NCI-H2196 treated with DMSO at 0.1 percent for 48 hours (cell line): ENCODE measurements around the gene NPB.

Experiments
- DNase-seq: peaks from one replicate; lab custom pipeline; 2025; ENCODE audit not compliant: unreplicated experiment; lab: John Stamatoyannopoulos, UW

NPB gene

GRCh38 chr17:81869221-81870130 lies 32.6 kb upstream of the NPB start:
- DNase-seq, result no peak

- no peak for DNase-seq
These were observed 31.7 kb upstream of the NPB start for GRCh38 chr17:81870131-81870980.

- no peak for DNase-seq
These were observed 31.1 kb upstream of the NPB start, which contains the start of gene ARHGDIA for GRCh38 chr17:81870981-81871386. Gene ARHGDIA, minus strand, starts transcription at chr17:81871337. Its CDS starts 1,407 bp downstream, at chr17:81869930.

- DNase-seq, result peak; percentile 90
These were observed 30.4 kb upstream of the NPB start for GRCh38 chr17:81871387-81872230.

GRCh38 chr17:81877569-81877968 lies 24.5 kb upstream of the NPB start:
- no peak for DNase-seq

GRCh38 chr17:81878294-81878693 lies 23.7 kb upstream of the NPB start:
- no peak for DNase-seq

- no peak for DNase-seq
These were observed 22.9 kb upstream of the NPB start for GRCh38 chr17:81879121-81879520.

- no peak for DNase-seq
These were observed 17.5 kb upstream of the NPB start for GRCh38 chr17:81884520-81884919.

- no peak for DNase-seq
These were observed 17.1 kb upstream of the NPB start for GRCh38 chr17:81884968-81885367.

GRCh38 chr17:81885454-81885853 lies 16.6 kb upstream of the NPB start:
- no peak for DNase-seq

- no peak for DNase-seq
These were observed 16.0 kb upstream of the NPB start for GRCh38 chr17:81885869-81886548.

- no peak for DNase-seq
These were observed 13.7 kb upstream of the NPB start for GRCh38 chr17:81888105-81888987.

GRCh38 chr17:81888988-81889595 lies 12.9 kb upstream of the NPB start:
- no peak for DNase-seq

GRCh38 chr17:81889602-81890001 lies 12.4 kb upstream of the NPB start:
- DNase-seq, result no peak

GRCh38 chr17:81890447-81891302 lies 11.4 kb upstream of the NPB start:
- no peak for DNase-seq

GRCh38 chr17:81891303-81891552 lies 10.8 kb upstream of the NPB start:
- DNase-seq, result no peak

GRCh38 chr17:81895400-81895799 lies 6.6 kb upstream of the NPB start:
- DNase-seq, result no peak
